SK-N-SH (cell line): ENCODE measurements around the gene PCSK2. TPM values are rescaled to one million over a fixed set of nuclear protein-coding genes. Genes with fewer than 3 reads are reported as not detected.

Source experiments
- CTCF ChIA-PET: fragments of 300-600, 350-600 bp; formaldehyde crosslinking; extraction: SDS; loops from one replicate; lab custom pipeline; 2021; lab: Yijun Ruan, JAX
- POLR2A ChIA-PET: fragments of 350-600 bp; sonication (Branson Sonifier 250); formaldehyde crosslinking; extraction: SDS; loops from one replicate; lab custom pipeline; 2020; ENCODE audit warnings: antibody characterized with exemption, inconsistent platforms; lab: Yijun Ruan, JAX
- DNase-seq: peaks from one replicate; pipeline ENCODE4 v3.0.0; 2012
- H2AFZ ChIP-seq: fragments of 200-600 bp; sonication (generic); 2 replicates; pipeline ENCODE4 v1.8.1; 2016; ENCODE audit warnings: antibody characterized with exemption, mild to moderate bottlenecking, low read depth
- H3F3A ChIP-seq: fragments of 200-600 bp; sonication (generic); replicated peaks from 2 replicates; pipeline ENCODE3; 2016; ENCODE audit warnings: antibody characterized with exemption, mild to moderate bottlenecking; ENCODE audit not compliant: insufficient read depth
- H3K27ac ChIP-seq, 2 experiments: fragments of 200-500 bp in 1 of 2; fragments of 200-600 bp in 1 of 2; sonication (Bioruptor generic) in 1 of 2; sonication (generic), shearing (Covaris generic) in 1 of 2; 2 replicates each; pipeline versions ENCODE4 v1.5.1 to v1.6.1; 2014 to 2016; ENCODE audit warnings: low read depth in 2 of 2, inconsistent platforms in 1 of 2, low read length in 1 of 2, mild to moderate bottlenecking in 1 of 2, mixed read lengths in 1 of 2
- H3K27me3 ChIP-seq: fragments of 200-600 bp; sonication (generic), shearing (Covaris generic); 2 replicates; pipeline ENCODE4 v1.6.1; 2016; ENCODE audit warnings: mixed run types; ENCODE audit not compliant: insufficient read depth
- H3K36me3 ChIP-seq, 2 experiments: fragments of 200-500 bp in 1 of 2; fragments of 200-600 bp in 1 of 2; sonication (Bioruptor generic) in 1 of 2; sonication (generic) in 1 of 2; replicated peaks in 1 of 2; 2 replicates each; pipeline versions ENCODE3 to v1.5.1; 2014 to 2016; ENCODE audit warnings: low read length in 1 of 2, mild to moderate bottlenecking in 1 of 2; ENCODE audit not compliant: insufficient read depth in 2 of 2, control insufficient read depth in 1 of 2
- H3K4me1 ChIP-seq, 2 experiments: fragments of 200-500 bp in 1 of 2; fragments of 200-600 bp in 1 of 2; sonication (Bioruptor generic) in 1 of 2; sonication (generic), shearing (Covaris generic) in 1 of 2; 2 replicates each; pipeline versions ENCODE4 v1.5.1 to v1.6.1; 2014 to 2016; ENCODE audit warnings: low read depth in 1 of 2, low read length in 1 of 2, mixed run types in 1 of 2; ENCODE audit not compliant: insufficient read depth in 2 of 2, control insufficient read depth in 1 of 2
- H3K4me2 ChIP-seq: fragments of 200-600 bp; sonication (generic), shearing (Covaris generic); 2 replicates; pipeline ENCODE4 v1.6.1; 2017; ENCODE audit warnings: mixed run types
- H3K4me3 ChIP-seq, 2 experiments: fragments of 200-500 bp in 1 of 2; fragments of 200-600 bp in 1 of 2; sonication (Bioruptor generic) in 1 of 2; sonication (generic), shearing (Covaris generic) in 1 of 2; 2 replicates each; pipeline versions ENCODE4 v1.5.1 to v1.8.1; 2014 to 2016; ENCODE audit warnings: low read depth in 2 of 2, inconsistent platforms in 1 of 2, low read length in 1 of 2, mild to moderate bottlenecking in 1 of 2, mixed read lengths in 1 of 2, moderate library complexity in 1 of 2
- H3K79me2 ChIP-seq: fragments of 200-600 bp; sonication (generic); 2 replicates; pipeline ENCODE4 v1.8.1; 2017; ENCODE audit warnings: mild to moderate bottlenecking; ENCODE audit not compliant: insufficient read depth
- H3K9ac ChIP-seq: fragments of 200-600 bp; sonication (generic); 2 replicates; pipeline ENCODE4 v1.6.1; 2017; ENCODE audit warnings: mixed run types
- H3K9me2 ChIP-seq: fragments of 200-600 bp; sonication (generic); 2 replicates; pipeline ENCODE4 v1.6.1; 2017; ENCODE audit warnings: mixed run types
- H3K9me3 ChIP-seq: fragments of 200-600 bp; sonication (generic); 2 replicates; pipeline ENCODE4 v1.6.1; 2017; ENCODE audit warnings: mixed run types, mild to moderate bottlenecking, moderate library complexity
- H4K20me1 ChIP-seq: fragments of 200-600 bp; sonication (generic); 2 replicates; pipeline ENCODE4 v1.6.1; 2017; ENCODE audit warnings: mild to moderate bottlenecking, mixed run types; ENCODE audit not compliant: insufficient read depth
- ELF1 ChIP-seq: IDR thresholded peaks from 2 replicates; pipeline ENCODE4 v1.4.0; 2012
- EP300 ChIP-seq, 2 experiments: IDR thresholded peaks; 2 replicates each; pipeline versions ENCODE4 v1.4.0 to v1.6.1; 2012; ENCODE audit warnings: borderline replicate concordance in 1 of 2, low read depth in 1 of 2, low read length in 1 of 2
- EZH2phosphoT487 ChIP-seq: fragments of 200-600 bp; sonication (generic); IDR thresholded peaks from 2 replicates; pipeline ENCODE4 v1.6.1; 2017; ENCODE audit warnings: low read depth, mixed run types, mild to moderate bottlenecking, antibody characterized with exemption, moderate library complexity, borderline replicate concordance
- FOSL2 ChIP-seq: IDR thresholded peaks from 2 replicates; pipeline ENCODE4 v1.4.0; 2012; ENCODE audit warnings: low read depth, mild to moderate bottlenecking, moderate library complexity, borderline replicate concordance
- FOXM1 ChIP-seq: IDR thresholded peaks from 2 replicates; pipeline ENCODE4 v1.4.0; 2012; ENCODE audit warnings: low read depth, mild to moderate bottlenecking
- GABPA ChIP-seq: IDR thresholded peaks from 2 replicates; pipeline ENCODE4 v1.4.0; 2012; ENCODE audit warnings: low read depth, mild to moderate bottlenecking
- MEF2A ChIP-seq: IDR thresholded peaks from 2 replicates; pipeline ENCODE4 v1.4.0; 2012; ENCODE audit warnings: low read depth, borderline replicate concordance
- MXI1 ChIP-seq: IDR thresholded peaks from 2 replicates; pipeline ENCODE4 v1.6.1; 2012; ENCODE audit warnings: mild to moderate bottlenecking, low read depth, low read length, improper control_type of control experiment
- NRF1 ChIP-seq: IDR thresholded peaks from 2 replicates; pipeline ENCODE4 v1.6.1; 2012; ENCODE audit warnings: low read depth, mild to moderate bottlenecking, low read length
- PBX3 ChIP-seq: IDR thresholded peaks from 2 replicates; pipeline ENCODE4; 2012
- RCOR1 ChIP-seq: fragments of 150-350 bp; IDR thresholded peaks from 2 replicates; pipeline ENCODE4 v1.6.1; 2017; ENCODE audit warnings: antibody characterized with exemption, low read length
- REST ChIP-seq: IDR thresholded peaks from 2 replicates; pipeline ENCODE4 v1.6.1; 2012; ENCODE audit warnings: mild to moderate bottlenecking, low read depth, low read length, moderate library complexity
- SMC3 ChIP-seq: IDR thresholded peaks from 2 replicates; pipeline ENCODE4 v1.6.1; 2012; ENCODE audit warnings: low read depth, low read length, improper control_type of control experiment
- USF2 ChIP-seq: fragments of 150-350 bp; IDR thresholded peaks from 2 replicates; pipeline ENCODE4 v1.6.1; 2017; ENCODE audit warnings: antibody characterized with exemption, low read length, low read depth, borderline replicate concordance
- ZBTB33 ChIP-seq: IDR thresholded peaks from 2 replicates; pipeline ENCODE4 v1.4.0; 2012; ENCODE audit warnings: low read depth, borderline replicate concordance
- WGBS: methylation state at CpG from one replicate; pipeline ENCODE4 v1.1.6; 2017; ENCODE audit warnings: low lambda C conversion rate; 5-methylcytosine and 5-hydroxymethylcytosine counted together
- polyA plus RNA-seq, 3 experiments: library from polyadenylated mRNA; depleted of rRNA; stranded (reverse); fragments of >200 nt; gene quantifications; 2 replicates each; pipeline ENCODE4 v1.2.3, GENCODE V29; 2012

PCSK2 gene
- polyA plus RNA-seq, 1 of the 3 experiments (the other 2 are of a cell fraction), result not detected

- Histone ChIP-seq H3K36me3 (no peaks in the 10 kb centered on the region), H3K9ac (no peak overlapping the region)
- 13% methylated on average over 2 of the region's 2 CpGs for WGBS
- TF ChIP-seq EP300 (IDR thresholded peaks at IDR 0.05; ENCODE audit: borderline replicate concordance in 1 of 2, low read depth in 1 of 2, low read length in 1 of 2), result no peak
- TF ChIP-seq, all 33 proteins: peak for 0
- Histone ChIP-seq H3K4me1 (no peaks in the 10 kb centered on the region; a peak in 1 of 4 replicates), H3K79me2 (no peaks in the 10 kb centered on the region), H2AFZ (no peak overlapping the region), H4K20me1 (no peaks in the 10 kb centered on the region), H3K27me3 (no peaks in the 10 kb centered on the region), H3F3A (no peaks in the 10 kb centered on the region), H3K27ac (no peak overlapping the region), H3K9me2 (no peaks in the 10 kb centered on the region), H3K9me3 (no peaks in the 10 kb centered on the region), H3K4me3 (no peak overlapping the region), H3K4me2 (no peak overlapping the region)
- POLR2A ChIA-PET, result no interaction called here
- no peak for DNase-seq
- CTCF ChIA-PET, result interaction anchor here (1.6 kb wide), 1 partner anchor 17 kb away, joined by 3 read pairs; no protein-coding TSS in a partner anchor
Measured at GRCh38 chr20:17300113-17300512, 73.3 kb downstream of the PCSK2 start.

- 31% methylated on average over 3 of the region's 3 CpGs for WGBS
- Histone ChIP-seq H3K27ac (no peak overlapping the region), H3K27me3 (no peaks in the 10 kb centered on the region), H2AFZ (no peak overlapping the region), H3K36me3 (no peaks in the 10 kb centered on the region), H3K9me3 (no peaks in the 10 kb centered on the region), H3K79me2 (no peaks in the 10 kb centered on the region), H3K9me2 (no peaks in the 10 kb centered on the region), H4K20me1 (no peaks in the 10 kb centered on the region), H3K4me3 (no peak overlapping the region), H3K4me2 (no peak overlapping the region), H3F3A (no peaks in the 10 kb centered on the region), H3K9ac (no peak overlapping the region), H3K4me1 (no peaks in the 10 kb centered on the region)
- CTCF ChIA-PET, result interaction anchor here (1.4 kb wide), 1 partner anchor 22 kb away, joined by 4 read pairs; no protein-coding TSS in a partner anchor
- no peak for DNase-seq
- POLR2A ChIA-PET, result no interaction called here
- TF ChIP-seq RCOR1 (no peak), MXI1 (no peak), FOXM1 (no peak)
Measured at GRCh38 chr20:17304774-17305173, 77.9 kb downstream of the PCSK2 start.

- no peak overlapping the region for H3K4me2 ChIP-seq
- H3K9me2 ChIP-seq, result no peaks in the 10 kb centered on the region
- H3K9me3 ChIP-seq, result no peaks in the 10 kb centered on the region
- H3K79me2 ChIP-seq, result no peaks in the 10 kb centered on the region
- H3K4me3 ChIP-seq, result no peak overlapping the region
- H3K27ac ChIP-seq, result no peak overlapping the region
- CTCF ChIA-PET, result no interaction called here
- H3K9ac ChIP-seq, result no peak overlapping the region
- no peaks in the 10 kb centered on the region for H3K36me3 ChIP-seq
- H3F3A ChIP-seq, result no peaks in the 10 kb centered on the region
- POLR2A ChIA-PET, result no interaction called here
- 28% methylated on average over 4 of the region's 4 CpGs for WGBS
- DNase-seq, result no peak
- H2AFZ ChIP-seq, result no peak overlapping the region
- H3K27me3 ChIP-seq, result no peaks in the 10 kb centered on the region
- no peaks in the 10 kb centered on the region for H3K4me1 ChIP-seq
- H4K20me1 ChIP-seq, result no peaks in the 10 kb centered on the region
- TF ChIP-seq NRF1 (no peak), EP300 (IDR thresholded peaks at IDR 0.05; ENCODE audit: borderline replicate concordance in 1 of 2, low read depth in 1 of 2, low read length in 1 of 2) (no peak), USF2 (no peak), ZBTB33 (no peak), ELF1 (no peak), FOSL2 (no peak), EZH2phosphoT487 (no peak), REST (no peak), GABPA (no peak), SMC3 (no peak), MEF2A (no peak), PBX3 (no peak)
Measured at GRCh38 chr20:17306427-17306826, 79.6 kb downstream of the PCSK2 start.
